ENCODE data around the gene FRYL. TPM values are rescaled to one million over a fixed set of nuclear protein-coding genes. Genes with fewer than 3 reads are reported as not detected.
A peak's percentile ranks its signal among the peaks of the same experiment; 100 is the strongest.
"Not testable (repeated sequence)": the region's sequence is repeated elsewhere in the genome, so short reads cannot be mapped to it uniquely, and the experiment has no call there.

Gene FRYL
- polyA plus RNA-seq, 4 donors: 17.0 to 78.4 (median 21.4) TPM

DNA sequence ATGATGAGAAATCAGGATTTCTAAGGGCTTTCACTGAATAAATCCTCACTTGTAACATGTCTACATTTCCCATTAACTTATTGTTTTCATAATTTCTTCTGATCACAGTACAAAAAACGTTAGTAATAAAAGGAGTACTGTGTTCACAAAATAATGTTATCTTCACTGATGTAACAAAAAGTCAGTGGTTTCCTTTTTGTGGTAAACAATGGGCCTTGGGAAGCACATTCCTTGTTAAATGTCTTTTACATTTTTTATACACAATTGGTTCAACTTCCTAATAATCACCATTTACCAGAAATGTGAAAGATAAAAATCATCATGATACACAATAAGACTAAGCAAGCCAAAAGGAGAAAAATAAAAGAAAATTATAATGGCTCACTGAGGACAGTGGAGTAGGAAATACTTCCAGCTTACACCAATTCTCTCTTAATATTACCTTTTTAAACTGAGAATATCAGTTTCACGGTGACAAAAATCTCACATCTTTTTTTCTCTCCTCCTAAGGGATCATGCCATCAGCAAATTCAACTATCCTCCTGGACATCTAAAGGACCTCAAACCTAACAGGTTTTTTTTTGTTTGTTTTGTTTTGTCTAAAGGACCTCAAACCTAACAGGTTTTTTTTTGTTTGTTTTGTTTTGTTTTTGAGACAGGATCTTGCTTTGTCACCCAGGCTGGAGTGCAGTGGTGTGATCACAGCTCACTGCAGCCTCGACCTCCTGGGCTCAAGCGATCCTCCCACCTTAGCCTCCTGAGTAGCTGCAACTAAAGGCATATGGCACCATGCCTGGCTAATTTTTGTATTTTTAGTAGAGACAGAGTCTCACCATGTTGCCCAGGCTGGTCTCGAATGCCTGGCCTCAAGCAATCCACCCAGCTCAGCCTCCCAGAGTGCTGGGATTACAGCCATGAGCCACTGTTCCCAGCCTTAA is 57.3 kb downstream of the FRYL start:
- FAIRE-seq (no peak), DNase-seq (no peak)
- Histone ChIP-seq H3K27ac (ENCODE audit: low read depth in 1 of 3, low read length in 2 of 3) (no peak overlapping the region), H3K9me3 (ENCODE audit: control insufficient read depth in 2 of 2, insufficient read depth in 1 of 2, low read depth in 1 of 2, low read length in 1 of 2) (peaks cover 0 to 2% of the 10 kb centered on the region in 2 donors), H3K27me3 (ENCODE audit: control insufficient read depth in 3 of 3, insufficient read depth in 3 of 3, low read length in 3 of 3) (no peaks in the 10 kb centered on the region), H3K36me3 (ENCODE audit: control insufficient read depth in 3 of 3, insufficient read depth in 2 of 3, low read depth in 1 of 3, low read length in 3 of 3) (peaks cover 0 to 2% (median 0%) of the 10 kb centered on the region in 3 donors), H3K4me1 (ENCODE audit: control insufficient read depth in 3 of 3, insufficient read depth in 2 of 3, low read depth in 1 of 3, low read length in 2 of 3) (peaks cover 2 to 7% (median 3%) of the 10 kb centered on the region in 3 donors), H3K4me3 (ENCODE audit: low read depth in 1 of 3, low read length in 3 of 3) (no peak overlapping the region)
- 66 to 74% (median 71%) methylated on average over 5 of the region's 5 CpGs for WGBS, 3 donors

- Histone ChIP-seq H3K4me1 (ENCODE audit: control insufficient read depth in 3 of 3, insufficient read depth in 2 of 3, low read depth in 1 of 3, low read length in 2 of 3) (peaks cover 0 to 3% (median 3%) of the 10 kb centered on the region in 3 donors), H3K9me3 (ENCODE audit: control insufficient read depth in 2 of 2, insufficient read depth in 1 of 2, low read depth in 1 of 2, low read length in 1 of 2) (peaks cover 0 to 2% of the 10 kb centered on the region in 2 donors), H3K27me3 (ENCODE audit: control insufficient read depth in 3 of 3, insufficient read depth in 3 of 3, low read length in 3 of 3) (no peaks in the 10 kb centered on the region), H3K27ac (ENCODE audit: low read depth in 1 of 3, low read length in 2 of 3) (no peak overlapping the region), H3K4me3 (ENCODE audit: low read depth in 1 of 3, low read length in 3 of 3) (no peak overlapping the region), H3K36me3 (ENCODE audit: control insufficient read depth in 3 of 3, insufficient read depth in 2 of 3, low read depth in 1 of 3, low read length in 3 of 3) (peaks cover 0 to 2% (median 0%) of the 10 kb centered on the region in 3 donors)
- WGBS, 3 donors: 92 to 98% (median 95%) methylated on average over 2 of the region's 2 CpGs
- DNase-seq: no peak
- no peak for FAIRE-seq
These were observed 59.6 kb downstream of the FRYL start for GRCh38 chr4:48720459-48720858.

GRCh38 chr4:48718818-48719465 is 61.1 kb downstream of the FRYL start:
- WGBS, 3 donors: 74 to 89% (median 83%) methylated on average over 5 of the region's 5 CpGs

GRCh38 chr4:48716285-48716684 is 63.8 kb downstream of the FRYL start:
- FAIRE-seq; H3K4me3 ChIP-seq (ENCODE audit: low read depth in 1 of 3, low read length in 3 of 3); H3K27ac ChIP-seq (ENCODE audit: low read depth in 1 of 3, low read length in 2 of 3); H3K4me1 ChIP-seq (ENCODE audit: control insufficient read depth in 3 of 3, insufficient read depth in 2 of 3, low read depth in 1 of 3, low read length in 2 of 3); H3K9me3 ChIP-seq (ENCODE audit: control insufficient read depth in 2 of 2, insufficient read depth in 1 of 2, low read depth in 1 of 2, low read length in 1 of 2); DNase-seq; H3K36me3 ChIP-seq (ENCODE audit: control insufficient read depth in 3 of 3, insufficient read depth in 2 of 3, low read depth in 1 of 3, low read length in 3 of 3); H3K27me3 ChIP-seq (ENCODE audit: control insufficient read depth in 3 of 3, insufficient read depth in 3 of 3, low read length in 3 of 3): not testable (repeated sequence)
- 94 to 96% (median 95%) methylated on average over 4 of the region's 5 CpGs for WGBS, 3 donors

More at GRCh38 chr4:48718818-48719465, 61.1 kb downstream of the FRYL start:
- no peaks in the 10 kb centered on the region for H3K27me3 ChIP-seq (ENCODE audit: control insufficient read depth in 3 of 3, insufficient read depth in 3 of 3, low read length in 3 of 3)
- peaks cover 0 to 2% of the 10 kb centered on the region in 2 donors for H3K9me3 ChIP-seq (ENCODE audit: control insufficient read depth in 2 of 2, insufficient read depth in 1 of 2, low read depth in 1 of 2, low read length in 1 of 2)
- H3K4me1 ChIP-seq (ENCODE audit: control insufficient read depth in 3 of 3, insufficient read depth in 2 of 3, low read depth in 1 of 3, low read length in 2 of 3): peaks cover 0 to 3% (median 3%) of the 10 kb centered on the region in 3 donors
- DNase-seq: peak; percentile 35 to 56
- peaks cover 0 to 2% (median 0%) of the 10 kb centered on the region in 3 donors for H3K36me3 ChIP-seq (ENCODE audit: control insufficient read depth in 3 of 3, insufficient read depth in 2 of 3, low read depth in 1 of 3, low read length in 3 of 3)
- FAIRE-seq: no peak
- H3K4me3 ChIP-seq (ENCODE audit: low read depth in 1 of 3, low read length in 3 of 3): no peak overlapping the region
- no peak overlapping the region for H3K27ac ChIP-seq (ENCODE audit: low read depth in 1 of 3, low read length in 2 of 3)

GRCh38 chr4:48710446-48711209 is 69.5 kb downstream of the FRYL start:
- no peaks in the 10 kb centered on the region for H3K27me3 ChIP-seq (ENCODE audit: control insufficient read depth in 3 of 3, insufficient read depth in 3 of 3, low read length in 3 of 3)
- FAIRE-seq (no peak), DNase-seq (no peak)
- H3K4me3 ChIP-seq (ENCODE audit: low read depth in 1 of 3, low read length in 3 of 3): no peak overlapping the region
- H3K27ac ChIP-seq (ENCODE audit: low read depth in 1 of 3, low read length in 2 of 3): no peak overlapping the region
- H3K36me3 ChIP-seq (ENCODE audit: control insufficient read depth in 3 of 3, insufficient read depth in 2 of 3, low read depth in 1 of 3, low read length in 3 of 3): peaks cover 0 to 7% (median 3%) of the 10 kb centered on the region in 3 donors
- H3K9me3 ChIP-seq (ENCODE audit: control insufficient read depth in 2 of 2, insufficient read depth in 1 of 2, low read depth in 1 of 2, low read length in 1 of 2): no peaks in the 10 kb centered on the region
- WGBS, 3 donors: 95 to 97% (median 96%) methylated on average over 8 of the region's 8 CpGs
- peaks cover 0 to 1% (median 0%) of the 10 kb centered on the region in 3 donors for H3K4me1 ChIP-seq (ENCODE audit: control insufficient read depth in 3 of 3, insufficient read depth in 2 of 3, low read depth in 1 of 3, low read length in 2 of 3)

GRCh38 chr4:48709901-48710300 is 70.2 kb downstream of the FRYL start:
- Histone ChIP-seq H3K4me1 (ENCODE audit: control insufficient read depth in 3 of 3, insufficient read depth in 2 of 3, low read depth in 1 of 3, low read length in 2 of 3) (peaks cover 0 to 1% (median 0%) of the 10 kb centered on the region in 3 donors), H3K27ac (ENCODE audit: low read depth in 1 of 3, low read length in 2 of 3) (no peak overlapping the region), H3K27me3 (ENCODE audit: control insufficient read depth in 3 of 3, insufficient read depth in 3 of 3, low read length in 3 of 3) (no peaks in the 10 kb centered on the region), H3K36me3 (ENCODE audit: control insufficient read depth in 3 of 3, insufficient read depth in 2 of 3, low read depth in 1 of 3, low read length in 3 of 3) (peaks cover 0 to 7% (median 3%) of the 10 kb centered on the region in 3 donors), H3K4me3 (ENCODE audit: low read depth in 1 of 3, low read length in 3 of 3) (no peak overlapping the region), H3K9me3 (ENCODE audit: control insufficient read depth in 2 of 2, insufficient read depth in 1 of 2, low read depth in 1 of 2, low read length in 1 of 2) (no peaks in the 10 kb centered on the region)
- FAIRE-seq: no peak
- 84 to 92% (median 86%) methylated on average over 1 of the region's 1 CpG for WGBS, 3 donors
- no peak for DNase-seq

- Histone ChIP-seq H3K4me3 (ENCODE audit: low read depth in 1 of 3, low read length in 3 of 3) (no peak overlapping the region), H3K27ac (ENCODE audit: low read depth in 1 of 3, low read length in 2 of 3) (no peak overlapping the region), H3K9me3 (ENCODE audit: control insufficient read depth in 2 of 2, insufficient read depth in 1 of 2, low read depth in 1 of 2, low read length in 1 of 2) (no peaks in the 10 kb centered on the region), H3K4me1 (ENCODE audit: control insufficient read depth in 3 of 3, insufficient read depth in 2 of 3, low read depth in 1 of 3, low read length in 2 of 3) (peaks cover 0 to 1% (median 0%) of the 10 kb centered on the region in 3 donors), H3K36me3 (ENCODE audit: control insufficient read depth in 3 of 3, insufficient read depth in 2 of 3, low read depth in 1 of 3, low read length in 3 of 3) (peaks cover 0 to 7% (median 3%) of the 10 kb centered on the region in 3 donors), H3K27me3 (ENCODE audit: control insufficient read depth in 3 of 3, insufficient read depth in 3 of 3, low read length in 3 of 3) (no peaks in the 10 kb centered on the region)
- no peak for FAIRE-seq
- WGBS, 3 donors: 97 to 100% (median 98%) methylated on average over 7 of the region's 7 CpGs
- DNase-seq: no peak
These were observed 71.5 kb downstream of the FRYL start for GRCh38 chr4:48708610-48709009.

- no peaks in the 10 kb centered on the region for H3K27me3 ChIP-seq (ENCODE audit: control insufficient read depth in 3 of 3, insufficient read depth in 3 of 3, low read length in 3 of 3)
- FAIRE-seq (no peak), DNase-seq (peak in 1 of 2 donors; percentile 47)
- H3K4me3 ChIP-seq (ENCODE audit: low read depth in 1 of 3, low read length in 3 of 3): no peak overlapping the region
- peak overlapping the region in 1 of 3 donors; percentile 11 for H3K27ac ChIP-seq (ENCODE audit: low read depth in 1 of 3, low read length in 2 of 3)
- H3K36me3 ChIP-seq (ENCODE audit: control insufficient read depth in 3 of 3, insufficient read depth in 2 of 3, low read depth in 1 of 3, low read length in 3 of 3): peaks cover 0 to 7% (median 3%) of the 10 kb centered on the region in 3 donors
- peaks cover 0 to 1% (median 0%) of the 10 kb centered on the region in 3 donors for H3K4me1 ChIP-seq (ENCODE audit: control insufficient read depth in 3 of 3, insufficient read depth in 2 of 3, low read depth in 1 of 3, low read length in 2 of 3)
- H3K9me3 ChIP-seq (ENCODE audit: control insufficient read depth in 2 of 2, insufficient read depth in 1 of 2, low read depth in 1 of 2, low read length in 1 of 2): no peaks in the 10 kb centered on the region
These were observed 73.3 kb downstream of the FRYL start for GRCh38 chr4:48706736-48707135.

Measured in small intestine (tissue), 7 donors.